PFSK-1 (cell line): ENCODE data around the gene SH3YL1.

Source experiments
- FOXP2 ChIP-seq: optimal IDR thresholded peaks from 2 replicates; pipeline ENCODE3; 2011; ENCODE audit warnings: borderline replicate concordance, control low read depth, inconsistent platforms; ENCODE audit not compliant: insufficient read depth; ENCODE audit errors: extremely low read length, extremely low read depth
- POLR2AphosphoS5 ChIP-seq: IDR thresholded peaks from 2 replicates; pipeline ENCODE4 v1.6.1; 2012; ENCODE audit warnings: low read depth, mild to moderate bottlenecking, control low read depth, low read length, moderate library complexity

DNA sequence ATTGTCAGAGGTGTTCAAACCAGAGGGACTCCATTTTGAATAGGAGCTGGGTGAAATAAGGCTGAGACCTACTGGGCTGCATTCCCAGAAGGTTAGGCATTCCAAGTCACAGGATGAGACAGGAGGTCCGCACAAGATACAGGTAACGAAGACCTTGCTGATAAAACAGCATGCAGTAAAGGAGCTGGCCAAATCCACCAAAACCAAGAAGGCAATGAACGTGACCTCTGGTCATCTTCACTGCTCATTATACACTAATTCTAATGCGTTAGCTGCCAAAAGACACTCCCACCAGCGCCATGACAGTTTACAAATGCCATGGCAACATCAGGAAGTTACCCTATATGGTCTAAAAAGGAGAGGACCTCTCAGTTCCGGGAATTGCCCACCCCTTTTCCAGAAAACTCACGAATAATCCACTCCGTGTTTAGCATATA is 10.6 kb downstream of the SH3YL1 start:
- TF ChIP-seq FOXP2: no peak
- TF ChIP-seq POLR2AphosphoS5: no peak
